Activated B cell treated with CpG ODN at 0.5 μM for 24 hours (primary cell): ENCODE measurements around the gene FOXN1. TPM values are rescaled to one million over a fixed set of nuclear protein-coding genes. Genes with fewer than 3 reads are reported as not detected.

Source experiments
- ATAC-seq: fragments of 200-7000 bp; cut with Tn5 transposase; one replicate; pipeline ENCODE4 v1.10.0; 2021; ENCODE audit warnings: low read depth, mild to moderate bottlenecking, moderate library complexity
- CTCF ChIA-PET: fragments of 350-600 bp; sonication (Branson Sonifier 250); formaldehyde crosslinking; loops from one replicate; lab custom pipeline; 2021; ENCODE audit warnings: antibody characterized with exemption; lab: Charles Lee
- POLR2A ChIA-PET: fragments of 350-600 bp; sonication (Branson Sonifier 250); formaldehyde crosslinking; loops from one replicate; lab custom pipeline; 2021; ENCODE audit warnings: antibody characterized with exemption; lab: Charles Lee
- DNase-seq: peaks from one replicate; pipeline ENCODE4 v3.0.0; 2022
- H3K27ac Mint-ChIP-seq: one replicate; pipeline ENCODE4 v1.8.0; 2020; ENCODE audit warnings: mixed read lengths
- H3K27me3 Mint-ChIP-seq: one replicate; pipeline ENCODE4 v1.8.0; 2021; ENCODE audit warnings: mixed read lengths
- H3K36me3 Mint-ChIP-seq: one replicate; pipeline ENCODE4 v1.8.0; 2021; ENCODE audit warnings: low read depth, mixed read lengths
- H3K4me1 Mint-ChIP-seq: one replicate; pipeline ENCODE4 v1.8.0; 2021; ENCODE audit warnings: mixed read lengths
- H3K4me3 Mint-ChIP-seq: one replicate; pipeline ENCODE4 v1.8.0; 2020; ENCODE audit warnings: mild to moderate bottlenecking, mixed read lengths
- H3K9me3 Mint-ChIP-seq: one replicate; pipeline ENCODE4 v1.8.0; 2020; ENCODE audit warnings: mixed read lengths
- intact Hi-C: fragments of 100-400 bp; cut with micrococcal nuclease; formaldehyde crosslinking; loops from one replicate; pipeline ENCODE4 v1.15.1; 2024
- total RNA-seq: library from RNA; stranded (reverse); gene quantifications from 2 replicates; pipeline ENCODE4 v1.2.3, GENCODE V29; 2022
- TF ChIP-seq, protein P1 (sequence below): fragments of 200-600 bp; IDR thresholded peaks from one replicate; pipeline ENCODE4 v1.8.0; 2022; ENCODE audit warnings: antibody characterized with exemption, mild to moderate bottlenecking

Gene FOXN1
- total RNA-seq, 1 donor from 2014 or later = not detected

DNA sequence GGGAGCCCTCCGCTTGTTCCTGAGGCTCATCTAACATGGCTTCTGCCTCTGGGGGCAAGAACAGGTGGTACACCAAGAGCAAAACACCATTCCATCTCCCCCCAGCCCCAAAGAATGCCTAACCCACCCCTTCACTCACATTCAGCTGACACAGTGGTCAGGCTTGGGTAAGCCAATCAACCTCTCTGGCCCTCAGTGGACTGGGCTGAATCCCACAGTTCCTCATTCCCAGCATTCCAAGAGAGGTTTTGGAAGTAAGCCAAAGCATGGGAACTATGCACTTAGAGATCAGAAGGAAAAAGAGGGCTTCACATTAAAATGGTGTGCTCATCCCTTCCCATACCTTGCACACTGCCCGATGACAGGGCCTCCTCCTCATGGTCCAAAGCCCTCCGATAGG, 57.3 kb downstream of the FOXN1 start:
- no peak overlapping the region for H3K27ac Mint-ChIP-seq
- no peak overlapping the region for H3K4me3 Mint-ChIP-seq
- POLR2A ChIA-PET = interaction anchor here (9.2 kb wide), 1 partner anchor 13 kb away, joined by 160 read pairs; the partner anchor contains the start of gene UNC119
- DNase-seq (no peak), ATAC-seq (no peak)
- no peaks in the 10 kb centered on the region for H3K27me3 Mint-ChIP-seq
- CTCF ChIA-PET = no interaction called here
- peaks cover 60% of the 10 kb centered on the region for H3K36me3 Mint-ChIP-seq
- TF ChIP-seq, protein P1, sequence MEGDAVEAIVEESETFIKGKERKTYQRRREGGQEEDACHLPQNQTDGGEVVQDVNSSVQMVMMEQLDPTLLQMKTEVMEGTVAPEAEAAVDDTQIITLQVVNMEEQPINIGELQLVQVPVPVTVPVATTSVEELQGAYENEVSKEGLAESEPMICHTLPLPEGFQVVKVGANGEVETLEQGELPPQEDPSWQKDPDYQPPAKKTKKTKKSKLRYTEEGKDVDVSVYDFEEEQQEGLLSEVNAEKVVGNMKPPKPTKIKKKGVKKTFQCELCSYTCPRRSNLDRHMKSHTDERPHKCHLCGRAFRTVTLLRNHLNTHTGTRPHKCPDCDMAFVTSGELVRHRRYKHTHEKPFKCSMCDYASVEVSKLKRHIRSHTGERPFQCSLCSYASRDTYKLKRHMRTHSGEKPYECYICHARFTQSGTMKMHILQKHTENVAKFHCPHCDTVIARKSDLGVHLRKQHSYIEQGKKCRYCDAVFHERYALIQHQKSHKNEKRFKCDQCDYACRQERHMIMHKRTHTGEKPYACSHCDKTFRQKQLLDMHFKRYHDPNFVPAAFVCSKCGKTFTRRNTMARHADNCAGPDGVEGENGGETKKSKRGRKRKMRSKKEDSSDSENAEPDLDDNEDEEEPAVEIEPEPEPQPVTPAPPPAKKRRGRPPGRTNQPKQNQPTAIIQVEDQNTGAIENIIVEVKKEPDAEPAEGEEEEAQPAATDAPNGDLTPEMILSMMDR = no peak
- intact Hi-C loops = no loop called here
- peaks cover 37% of the 10 kb centered on the region for H3K4me1 Mint-ChIP-seq
- no peaks in the 10 kb centered on the region for H3K9me3 Mint-ChIP-seq

DNA sequence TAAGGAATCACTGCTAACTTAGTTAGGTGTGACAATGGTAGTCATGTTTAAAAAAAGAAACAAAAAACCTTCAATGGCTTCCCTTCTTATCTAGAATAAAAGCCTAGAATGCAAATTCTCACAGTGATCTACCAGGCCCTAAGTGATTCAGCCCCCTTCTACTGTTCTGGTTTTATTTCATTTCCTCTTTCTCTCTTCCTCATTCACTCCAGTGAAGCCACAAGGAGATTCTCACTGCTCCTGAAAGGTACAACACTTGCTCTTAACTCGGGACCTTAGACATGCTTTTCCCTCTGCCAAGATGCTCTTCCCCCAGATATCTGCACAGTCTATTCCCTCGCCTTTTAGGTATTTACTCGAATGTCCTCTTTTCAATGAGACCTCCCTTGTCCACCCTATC, 61.5 kb downstream of the FOXN1 start:
- no peaks in the 10 kb centered on the region for H3K9me3 Mint-ChIP-seq
- peak overlapping the region; percentile 78 for H3K4me3 Mint-ChIP-seq
- H3K4me1 Mint-ChIP-seq = peaks cover 70% of the 10 kb centered on the region
- ATAC-seq = peak; percentile 53
- no peaks in the 10 kb centered on the region for H3K27me3 Mint-ChIP-seq
- TF ChIP-seq, protein P1 = no peak
- intact Hi-C loops = loop anchor here (1.0 kb wide), 3 partner anchors 9 to 32 kb away; partner anchors contain the start of genes ALDOC, SPAG5 and UNC119
- peaks cover 43% of the 10 kb centered on the region for H3K36me3 Mint-ChIP-seq
- H3K27ac Mint-ChIP-seq = peak overlapping the region; percentile 90
- ChIA-PET POLR2A (interaction anchor here (0.6 to 9.2 kb wide), 6 partner anchors 18 to 210 kb away, joined by 3 to 160 read pairs (median 6); partner anchors contain the start of genes POLDIP2, SPAG5 and UNC119), CTCF (interaction anchor here (0.8 to 1.0 kb wide), 2 partner anchors 16 to 32 kb away, joined by 3 read pairs; no protein-coding TSS in a partner anchor)
- no peak for DNase-seq

DNA sequence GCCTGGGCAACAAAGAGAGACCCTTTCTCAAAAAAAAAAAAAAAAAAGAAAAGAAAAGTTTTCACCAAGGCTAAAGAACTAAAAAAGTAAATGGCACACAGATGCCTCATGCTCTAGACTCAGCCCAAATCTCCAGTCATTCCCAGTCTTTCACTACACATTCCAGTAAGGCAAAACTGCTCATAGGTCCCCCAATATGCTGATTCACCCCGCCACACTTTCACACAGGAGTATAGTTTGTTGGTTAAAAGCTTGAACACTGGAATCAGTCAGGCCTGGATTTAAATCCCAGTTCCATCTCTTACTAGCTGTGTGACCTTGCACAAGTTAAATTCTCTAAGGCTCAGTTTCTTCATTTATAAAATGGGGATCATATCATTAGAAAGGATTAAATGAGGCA, 63.3 kb downstream of the FOXN1 start:
- intact Hi-C loops = no loop called here
- Mint-ChIP-seq H3K4me1 (peaks cover 70% of the 10 kb centered on the region), H3K4me3 (peak overlapping the region; percentile 95), H3K36me3 (peaks cover 32% of the 10 kb centered on the region), H3K27ac (peak overlapping the region; percentile 7), H3K27me3 (no peaks in the 10 kb centered on the region), H3K9me3 (no peaks in the 10 kb centered on the region)
- TF ChIP-seq, protein P1 = no peak
- CTCF ChIA-PET = interaction anchor here (1.3 kb wide), 1 partner anchor 43 kb away, joined by 3 read pairs; no protein-coding TSS in a partner anchor
- POLR2A ChIA-PET = interaction anchor here (0.7 to 9.2 kb wide), 6 partner anchors 8 to 1344 kb away, joined by 3 to 160 read pairs (median 6); partner anchors contain the start of genes SPAG5 and UNC119
- no peak for ATAC-seq
- DNase-seq = no peak

DNA sequence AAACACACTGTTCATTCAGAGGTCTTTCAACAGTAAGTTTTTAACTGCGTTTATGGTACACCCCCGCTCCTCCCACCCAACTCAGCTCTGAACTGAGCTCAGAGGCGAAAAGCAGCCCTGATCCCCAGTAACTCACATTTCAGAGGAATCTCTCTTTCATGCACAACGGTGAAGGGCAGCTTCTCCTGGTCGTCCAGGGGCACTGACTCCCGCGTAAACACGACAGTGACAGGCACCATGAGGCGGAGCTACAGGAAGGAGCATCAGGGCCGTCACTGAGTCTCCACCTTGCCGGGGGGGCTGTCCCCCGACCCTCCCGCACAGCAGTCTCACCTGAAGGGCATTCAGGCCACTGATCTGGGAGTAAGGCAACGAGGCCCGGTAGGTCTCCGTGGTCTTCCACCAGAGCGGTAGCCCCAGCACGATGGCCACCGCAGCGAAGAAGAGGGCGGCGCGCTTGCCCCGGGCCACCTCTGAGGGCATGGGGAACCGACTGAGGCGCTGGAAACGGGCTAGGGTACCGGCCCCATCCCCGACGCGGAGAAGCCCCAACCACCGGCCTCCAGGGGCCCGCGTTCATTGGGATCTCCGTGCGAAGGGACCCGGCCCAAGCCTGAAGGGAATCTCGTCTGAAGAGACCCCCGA, 64.7 kb downstream of the FOXN1 start:
- ChIA-PET CTCF (interaction anchor here (0.6 to 2.0 kb wide), 6 partner anchors 9 to 42 kb away, joined by 3 to 19 read pairs (median 3); partner anchors contain the start of gene SPAG5), POLR2A (interaction anchor here (0.6 to 9.2 kb wide), 19 partner anchors 12 to 572 kb away, joined by 3 to 160 read pairs (median 4); partner anchors contain the start of genes BLTP2, PHF12, POLDIP2 and PROCA1)
- peak; percentile 12 for ATAC-seq
- Mint-ChIP-seq H3K4me1 (peaks cover 60% of the 10 kb centered on the region), H3K27me3 (no peaks in the 10 kb centered on the region), H3K27ac (peak overlapping the region; percentile 87), H3K9me3 (no peaks in the 10 kb centered on the region), H3K36me3 (peaks cover 29% of the 10 kb centered on the region), H3K4me3 (peak overlapping the region; percentile 95)
- DNase-seq = peak; percentile 40
- TF ChIP-seq, protein P1 = no peak
- intact Hi-C loops = loop anchor here (1.0 to 5.0 kb wide), 3 partner anchors 19 to 41 kb away; partner anchors contain the start of genes RSKR, SPAG5 and UNC119
